ENCODE data around the gene DLG2. TPM values are rescaled to one million over a fixed set of nuclear protein-coding genes. Genes with fewer than 3 reads are reported as not detected.
A peak's percentile ranks its signal among the peaks of the same experiment; 100 is the strongest.

Gene DLG2
- total and polyA plus RNA-seq, 7 donors: 0.60 to 25.8 (median 9.7) TPM; not detected in 1

- Histone ChIP-seq H3K4me3 (no peak overlapping the region), H3K4me1 (no peaks in the 10 kb centered on the region), H3K27ac (no peak overlapping the region), H3K9me3 (no peaks in the 10 kb centered on the region), H3K27me3 (no peaks in the 10 kb centered on the region), H3K36me3 (no peaks in the 10 kb centered on the region)
- DNase-seq: no peak
- TF ChIP-seq POLR2A (IDR thresholded peaks at IDR 0.05) (no peak), POLR2AphosphoS5 (IDR thresholded peaks at IDR 0.05) (no peak), CTCF (IDR thresholded peaks at IDR 0.05) (no peak), EP300 (IDR thresholded peaks at IDR 0.05) (no peak)
- intact Hi-C loops (cut with DNase I): loop anchor here (10.0 kb wide), 1 partner anchor 914 kb away; the partner anchor contains the start of genes DDIAS and PRCP
- WGBS, 2 donors: 40 to 59% methylated on average over 2 of the region's 2 CpGs
Observed at GRCh38 chr11:83818349-83818748, 1808.8 kb downstream of the DLG2 start.

- intact Hi-C loops (cut with DNase I): loop anchor here (1.0 to 10.0 kb wide), 2 partner anchors 523 to 912 kb away; partner anchors contain the start of genes DDIAS and PRCP
- WGBS, 2 donors: 47 to 48% methylated on average over 2 of the region's 2 CpGs
Observed at GRCh38 chr11:83816572-83817187, 1810.5 kb downstream of the DLG2 start.

DNA sequence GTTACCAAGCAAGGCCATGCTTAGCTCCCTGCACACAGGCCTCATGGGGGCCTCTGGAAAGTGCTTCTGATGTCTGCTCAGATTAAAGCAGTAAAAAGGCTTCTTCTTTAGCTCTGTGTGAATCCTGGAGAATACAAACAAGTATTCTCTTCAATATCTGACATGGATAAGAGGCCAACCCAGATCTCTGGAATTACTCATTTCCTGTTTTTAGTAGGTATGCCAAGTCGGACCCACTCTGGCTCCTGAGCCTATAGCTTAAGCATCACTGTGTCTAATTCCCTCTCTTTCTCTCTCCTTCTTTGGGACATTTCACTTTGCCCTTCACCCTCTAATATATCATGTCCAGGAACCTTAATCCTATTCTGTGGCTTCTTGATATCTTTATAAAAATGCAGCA lies 1811.4 kb downstream of the DLG2 start:
- Histone ChIP-seq H3K9me3 (no peaks in the 10 kb centered on the region), H3K36me3 (no peaks in the 10 kb centered on the region), H3K27me3 (no peaks in the 10 kb centered on the region), H3K4me1 (no peaks in the 10 kb centered on the region), H3K4me3 (no peak overlapping the region), H3K27ac (no peak overlapping the region)
- 52 to 63% methylated on average over 1 of the region's 1 CpG for WGBS, 2 donors
- intact Hi-C loops (cut with DNase I): loop anchor here (1.0 to 10.0 kb wide), 2 partner anchors 522 to 911 kb away; partner anchors contain the start of genes DDIAS and PRCP
- TF ChIP-seq POLR2A (IDR thresholded peaks at IDR 0.05): no peak
- TF ChIP-seq POLR2AphosphoS5 (IDR thresholded peaks at IDR 0.05): no peak
- TF ChIP-seq EP300 (IDR thresholded peaks at IDR 0.05): no peak
- no peak for TF ChIP-seq CTCF (IDR thresholded peaks at IDR 0.05)
- no peak for DNase-seq

More at GRCh38 chr11:83816572-83817187, 1810.5 kb downstream of the DLG2 start:
- H3K9me3 ChIP-seq: no peaks in the 10 kb centered on the region
- H3K27ac ChIP-seq: no peak overlapping the region
- TF ChIP-seq CTCF (IDR thresholded peaks at IDR 0.05) (peak in 2 of 4 experiments; percentile 47 to 48), POLR2AphosphoS5 (IDR thresholded peaks at IDR 0.05) (no peak)
- H3K27me3 ChIP-seq: no peaks in the 10 kb centered on the region
- no peak for DNase-seq
- no peaks in the 10 kb centered on the region for H3K4me1 ChIP-seq
- H3K36me3 ChIP-seq: no peaks in the 10 kb centered on the region
- H3K4me3 ChIP-seq: no peak overlapping the region

- Histone ChIP-seq H3K9me3 (no peaks in the 10 kb centered on the region), H3K27ac (no peak overlapping the region), H3K27me3 (no peaks in the 10 kb centered on the region), H3K36me3 (no peaks in the 10 kb centered on the region), H3K4me3 (no peak overlapping the region), H3K4me1 (peaks cover 0 to 18% (median 15%) of the 10 kb centered on the region in 4 donors)
- intact Hi-C loops (cut with DNase I): loop anchor here (10.0 kb wide), 1 partner anchor 908 kb away; the partner anchor contains the start of genes DDIAS and PRCP
- no peak for DNase-seq
- TF ChIP-seq CTCF (IDR thresholded peaks at IDR 0.05) (no peak), POLR2A (IDR thresholded peaks at IDR 0.05) (no peak), EP300 (IDR thresholded peaks at IDR 0.05) (no peak)
- WGBS, 2 donors: 84 to 96% methylated on average over 3 of the region's 3 CpGs
Observed at GRCh38 chr11:83813296-83813695, 1813.8 kb downstream of the DLG2 start.

Measured in sigmoid colon (tissue), 7 donors.